GM12878 (cell line): ENCODE data around the gene TAAR2. TPM values are rescaled to one million over a fixed set of nuclear protein-coding genes. Genes with fewer than 3 reads are reported as not detected.

Experiments used
- ATAC-seq: fragments of 200-7000 bp; cut with Tn5 transposase; 3 replicates; pipeline ENCODE4 v1.9.1; 2020; ENCODE audit warnings: mild to moderate bottlenecking, moderate library complexity
- BruUV-seq: library from RNA; stranded (reverse); fragments of 400-500 nt; replicated peaks from 2 replicates; lab custom pipeline; 2021; lab: Mats Ljungman, UMichigan
- CTCF ChIA-PET: fragments of 300-600 bp; sonication (Branson Sonifier 250); formaldehyde crosslinking; extraction: SDS; loops from one replicate; lab custom pipeline; 2021; ENCODE audit warnings: inconsistent platforms; lab: Yijun Ruan, JAX
- POLR2A ChIA-PET: fragments of 350-600 bp; formaldehyde crosslinking; extraction: SDS; loops from one replicate; lab custom pipeline; 2021; ENCODE audit warnings: inconsistent platforms; lab: Charles Lee
- RAD21 ChIA-PET: fragments of 300-600 bp; sonication (Branson Sonifier 250); formaldehyde crosslinking; loops from one replicate; lab custom pipeline; 2023; ENCODE audit warnings: antibody characterized with exemption; ENCODE audit not compliant: unreplicated experiment; lab: Charles Lee
- SMC1A ChIA-PET: fragments of 300-600 bp; sonication (Branson Sonifier 250); formaldehyde crosslinking; loops from one replicate; lab custom pipeline; 2023; ENCODE audit not compliant: unreplicated experiment, uncharacterized antibody; lab: Charles Lee
- DNase-seq: peaks from one replicate; pipeline ENCODE4 v3.0.0-alpha.2; 2011; ENCODE audit warnings: low read depth, low spot score
- FAIRE-seq: peaks from 3 replicates; lab custom pipeline; 2011; peaks lifted over from hg19 to GRCh38; lab: Jason Lieb, UNC
- H2AFZ ChIP-seq: 2 replicates; pipeline ENCODE4 v1.6.0; 2011; ENCODE audit warnings: low read depth, low read length, control low read depth; ENCODE audit not compliant: control insufficient read depth
- H3K27ac ChIP-seq: 2 replicates; pipeline ENCODE4 v1.5.1; 2011; ENCODE audit warnings: control low read depth; ENCODE audit not compliant: control insufficient read depth, insufficient read depth
- H3K27me3 ChIP-seq, 2 experiments: replicated peaks in 1 of 2; 2 replicates each; pipeline versions ENCODE4 v1.6.0 to v1.6.1; 2011; ENCODE audit warnings: low read length in 1 of 2; ENCODE audit not compliant: control insufficient read depth in 2 of 2, insufficient read depth in 2 of 2
- H3K36me3 ChIP-seq, 2 experiments: 2 replicates each; pipeline ENCODE4 v1.5.1; 2011; ENCODE audit warnings: low read length in 1 of 2; ENCODE audit not compliant: control insufficient read depth in 2 of 2, insufficient read depth in 2 of 2
- H3K4me1 ChIP-seq: 2 replicates; pipeline ENCODE4 v1.6.1; 2011; ENCODE audit warnings: mild to moderate bottlenecking, low read length, moderate library complexity, mixed read lengths; ENCODE audit not compliant: control insufficient read depth, insufficient read depth
- H3K4me2 ChIP-seq: 2 replicates; pipeline ENCODE4 v1.6.0; 2011; ENCODE audit warnings: control low read depth; ENCODE audit not compliant: control insufficient read depth, insufficient read depth
- H3K4me3 ChIP-seq: fragments of 200-600 bp; sonication (generic); 2 replicates; pipeline ENCODE4 v1.5.1; 2016
- H3K79me2 ChIP-seq: 2 replicates; pipeline ENCODE4 v1.6.0; 2011; ENCODE audit warnings: low read length; ENCODE audit not compliant: control insufficient read depth, insufficient read depth
- H3K9ac ChIP-seq: 2 replicates; pipeline ENCODE4 v1.8.0; 2011; ENCODE audit warnings: low read length, control low read depth, mixed read lengths; ENCODE audit not compliant: control insufficient read depth, insufficient read depth
- H3K9me3 ChIP-seq: replicated peaks from 3 replicates; pipeline ENCODE4 v1.5.1; 2011; ENCODE audit warnings: mild to moderate bottlenecking, low read length; ENCODE audit not compliant: control insufficient read depth, insufficient read depth
- H4K20me1 ChIP-seq: 2 replicates; pipeline ENCODE4 v1.6.0; 2011; ENCODE audit not compliant: control insufficient read depth, insufficient read depth
- ATF3 ChIP-seq: IDR thresholded peaks from 2 replicates; pipeline ENCODE4 v1.6.1; 2011; ENCODE audit warnings: low read depth, mild to moderate bottlenecking, low read length, moderate library complexity, borderline replicate concordance; ENCODE audit errors: extremely low read depth
- BCL11A ChIP-seq: IDR thresholded peaks from 2 replicates; pipeline ENCODE4 v1.6.1; 2011; ENCODE audit warnings: low read depth, low read length
- EP300 ChIP-seq, 2 experiments: fragments of 150-350 bp in 1 of 2; IDR thresholded peaks; 2 replicates each; pipeline ENCODE4 v1.6.1; 2011 to 2012; ENCODE audit warnings: low read depth in 2 of 2, low read length in 2 of 2, borderline replicate concordance in 1 of 2, improper control_type of control experiment in 1 of 2, inconsistent platforms in 1 of 2; ENCODE audit not compliant: control insufficient read depth in 1 of 2
- GABPA ChIP-seq: IDR thresholded peaks from 2 replicates; pipeline ENCODE4 v1.6.1; 2014; ENCODE audit warnings: antibody characterized with exemption, low read depth, mild to moderate bottlenecking, inconsistent platforms
- MXI1 ChIP-seq: fragments of 150-350 bp; IDR thresholded peaks from 2 replicates; pipeline ENCODE4 v1.6.1; 2011; ENCODE audit warnings: low read depth, mild to moderate bottlenecking, inconsistent platforms, low read length, improper control_type of control experiment
- NFYA ChIP-seq: IDR thresholded peaks from 2 replicates; pipeline ENCODE4 v1.6.1; 2011; ENCODE audit warnings: low read depth, mild to moderate bottlenecking, low read length, improper control_type of control experiment, borderline replicate concordance
- PAX8 ChIP-seq: fragments of 450-650 bp; IDR thresholded peaks from 2 replicates; pipeline ENCODE4 v1.6.1; 2017; ENCODE audit warnings: mild to moderate bottlenecking, moderate library complexity
- RELA ChIP-seq: fragments of 450-650 bp; IDR thresholded peaks from 2 replicates; pipeline ENCODE4 v1.8.0; 2014; ENCODE audit warnings: borderline replicate concordance; ENCODE audit not compliant: partially characterized antibody
- SMAD5 ChIP-seq: IDR thresholded peaks from 2 replicates; pipeline ENCODE4 v1.6.1; 2016; ENCODE audit warnings: antibody characterized with exemption, low read depth
- SREBF1 ChIP-seq: IDR thresholded peaks from 2 replicates; pipeline ENCODE4 v1.6.1; 2012; ENCODE audit warnings: mild to moderate bottlenecking, low read length
- SREBF2 ChIP-seq: IDR thresholded peaks from 2 replicates; pipeline ENCODE4 v1.6.1; 2012; ENCODE audit warnings: mild to moderate bottlenecking, low read length
- SUZ12 ChIP-seq: fragments of 200-600 bp; sonication (generic); IDR thresholded peaks from one replicate; pipeline ENCODE4 v1.6.1; 2018; ENCODE audit warnings: antibody characterized with exemption, mild to moderate bottlenecking; ENCODE audit not compliant: unreplicated experiment
- TCF3 ChIP-seq: IDR thresholded peaks from 2 replicates; pipeline ENCODE4 v1.6.1; 2012; ENCODE audit warnings: low read depth, mild to moderate bottlenecking, low read length, borderline replicate concordance; ENCODE audit not compliant: insufficient read depth
- WGBS: methylation state at CpG from one replicate; pipeline ENCODE4 v1.1.6; 2016; ENCODE audit warnings: low lambda C conversion rate; ENCODE audit not compliant: insufficient replicate concordance, insufficient coverage; ENCODE audit errors: missing lambda C conversion rate; 5-methylcytosine and 5-hydroxymethylcytosine counted together
- in situ Hi-C: fragments of 300-500 bp; cut with MboI; formaldehyde crosslinking; loops from 9 replicates; pipeline ENCODE4 v1.14.3; 2018; ENCODE audit warnings: mixed read lengths
- intact Hi-C: fragments of 100-400 bp; cut with micrococcal nuclease; formaldehyde crosslinking; loops from one replicate; pipeline ENCODE4 v1.14.2; 2022; ENCODE audit not compliant: unreplicated experiment
- polyA plus RNA-seq, 11 experiments: library from polyadenylated mRNA; depleted of rRNA in 4 of 11; unstranded in 6 of 11; stranded (reverse) in 5 of 11; fragments of >200 nt; fragmentation: Nextera tagmentation in 4 of 11; fragmentation: Illumina TruSeq in 1 of 11; extraction: Ambion mirVana in 4 of 11; extraction: Trizol in 1 of 11; gene quantifications; 1 replicate in 1 of 11; 2 replicates in 10 of 11; pipeline versions ENCODE4 v1.2.1 to v1.2.3, GENCODE V29; 2011 to 2016; ENCODE audit warnings: inconsistent platforms in 2 of 11, missing spikeins in 2 of 11, low read depth in 1 of 11
- total RNA-seq, 4 experiments: library from RNA; depleted of rRNA in 3 of 4; stranded (reverse); fragments of >200 nt in 3 of 4; fragmentation: Illumina TruSeq in 1 of 4; extraction: Trizol in 1 of 4; gene quantifications; 2 replicates each; pipeline versions ENCODE4 v1.2.1 to v1.2.3, GENCODE V29; 2013 to 2021
- TF ChIP-seq, protein P1 (sequence below), 3 experiments: IDR thresholded peaks in 2 of 3; conservative IDR thresholded peaks in 1 of 3; 2 replicates each; pipeline ENCODE4 v1.5.1; 2011; ENCODE audit warnings: low read depth in 3 of 3, low read length in 3 of 3, mild to moderate bottlenecking in 3 of 3, control low read depth in 2 of 3, moderate library complexity in 2 of 3, inconsistent platforms in 1 of 3, mixed read lengths in 1 of 3; ENCODE audit not compliant: control insufficient read depth in 2 of 3, insufficient read depth in 1 of 3; ENCODE audit errors: extremely low read depth in 1 of 3

Gene TAAR2
- total and polyA plus RNA-seq, 10 of the 15 experiments (the other 5 are each of a cell fraction or from before 2014, with no cell fraction given), result not detected

DNA sequence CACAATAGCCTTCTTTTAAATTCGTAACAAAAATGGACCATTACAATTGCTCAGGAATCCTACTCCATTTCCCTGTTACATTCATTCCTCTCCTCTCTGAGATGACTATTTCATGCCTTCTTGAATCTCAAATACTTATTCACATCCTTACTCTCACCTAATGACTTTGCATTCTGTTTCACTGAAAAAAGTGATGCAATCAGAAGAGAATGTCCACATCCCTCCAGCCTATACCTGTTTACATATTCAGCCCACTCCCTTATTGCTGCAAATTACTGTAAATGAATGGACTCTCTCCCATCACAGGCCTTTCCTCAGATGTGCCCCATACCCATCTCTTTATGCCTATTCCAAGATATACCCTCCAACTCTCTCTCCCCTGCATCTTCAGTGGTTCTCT, 26.4 kb upstream of the TAAR2 start:
- H3K79me2 ChIP-seq, result no peaks in the 10 kb centered on the region
- H3K27ac ChIP-seq, result no peak overlapping the region
- H3K9ac ChIP-seq, result no peak overlapping the region
- no peaks in the 10 kb centered on the region; the same call in 2 of the 3 replicates for H3K9me3 ChIP-seq
- H2AFZ ChIP-seq, result no peak overlapping the region
- ATAC-seq (no peak), FAIRE-seq (no peak), DNase-seq (no peak)
- ChIA-PET CTCF (no interaction called here), RAD21 (no interaction called here), POLR2A (no interaction called here), SMC1A (no interaction called here)
- intact Hi-C loops (no loop called here), in situ Hi-C loops (no loop called here)
- TF ChIP-seq MXI1 (no peak), NFYA (no peak), SUZ12 (no peak), GABPA (no peak), RELA (no peak)
- H3K4me3 ChIP-seq, result no peak overlapping the region
- no peaks in the 10 kb centered on the region for H3K36me3 ChIP-seq
- no TSS peak for BruUV-seq
- H3K27me3 ChIP-seq, result no peaks in the 10 kb centered on the region; a peak in 1 of 4 replicates
- WGBS, result 23% methylated on average over 1 of the region's 1 CpG
- no peaks in the 10 kb centered on the region for H4K20me1 ChIP-seq
- H3K4me2 ChIP-seq, result no peak overlapping the region
- 0 out of 2 replicates have a peak, but pooled peaks cover 2% of the 10 kb centered on the region for H3K4me1 ChIP-seq

DNA sequence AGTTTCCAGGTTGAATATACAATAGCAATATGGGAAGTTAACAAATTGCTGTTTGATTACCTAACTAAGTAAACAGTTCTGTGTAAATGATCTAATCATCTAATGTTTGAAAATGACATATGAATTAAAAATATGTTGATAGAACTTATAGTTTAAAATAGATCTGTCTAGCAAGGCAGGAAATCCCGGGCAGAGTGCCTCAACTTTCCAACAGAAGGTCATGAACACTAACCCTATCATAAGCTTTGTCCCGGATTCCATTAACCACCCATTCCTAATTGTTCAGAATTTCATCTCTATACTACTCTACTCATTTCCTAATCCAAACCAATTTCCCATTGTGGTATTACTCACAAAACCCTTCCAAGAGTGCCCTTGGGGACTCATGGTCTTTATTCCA, 24.8 kb upstream of the TAAR2 start:
- CTCF ChIA-PET, result interaction anchor here (3.2 kb wide), 1 partner anchor 369 kb away, joined by 9 read pairs; no protein-coding TSS in a partner anchor
- intact Hi-C loops, result loop anchor here (5.0 kb wide), 1 partner anchor 122 kb away; no protein-coding TSS in a partner anchor
- in situ Hi-C loops, result no loop called here
- Histone ChIP-seq H3K36me3 (no peaks in the 10 kb centered on the region), H3K4me3 (no peak overlapping the region), H4K20me1 (no peaks in the 10 kb centered on the region), H3K9ac (no peak overlapping the region), H2AFZ (no peak overlapping the region), H3K27ac (no peak overlapping the region), H3K9me3 (no peaks in the 10 kb centered on the region; the same call in 2 of the 3 replicates), H3K4me2 (no peak overlapping the region), H3K4me1 (0 out of 2 replicates have a peak, but pooled peaks cover 2% of the 10 kb centered on the region), H3K27me3 (no peaks in the 10 kb centered on the region), H3K79me2 (no peaks in the 10 kb centered on the region)
- SMC1A ChIA-PET, result interaction anchor here (0.9 kb wide), 1 partner anchor 15 kb away, joined by 4 read pairs; no protein-coding TSS in a partner anchor
- POLR2A ChIA-PET, result no interaction called here
- ATAC-seq (no peak), FAIRE-seq (no peak), DNase-seq (no peak)
- no peak for TF ChIP-seq EP300 (IDR thresholded peaks at IDR 0.05; ENCODE audit: borderline replicate concordance in 1 of 2, control insufficient read depth in 1 of 2, low read depth in 2 of 2, low read length in 2 of 2)
- TF ChIP-seq SMAD5, result no peak
- TF ChIP-seq, protein P1, sequence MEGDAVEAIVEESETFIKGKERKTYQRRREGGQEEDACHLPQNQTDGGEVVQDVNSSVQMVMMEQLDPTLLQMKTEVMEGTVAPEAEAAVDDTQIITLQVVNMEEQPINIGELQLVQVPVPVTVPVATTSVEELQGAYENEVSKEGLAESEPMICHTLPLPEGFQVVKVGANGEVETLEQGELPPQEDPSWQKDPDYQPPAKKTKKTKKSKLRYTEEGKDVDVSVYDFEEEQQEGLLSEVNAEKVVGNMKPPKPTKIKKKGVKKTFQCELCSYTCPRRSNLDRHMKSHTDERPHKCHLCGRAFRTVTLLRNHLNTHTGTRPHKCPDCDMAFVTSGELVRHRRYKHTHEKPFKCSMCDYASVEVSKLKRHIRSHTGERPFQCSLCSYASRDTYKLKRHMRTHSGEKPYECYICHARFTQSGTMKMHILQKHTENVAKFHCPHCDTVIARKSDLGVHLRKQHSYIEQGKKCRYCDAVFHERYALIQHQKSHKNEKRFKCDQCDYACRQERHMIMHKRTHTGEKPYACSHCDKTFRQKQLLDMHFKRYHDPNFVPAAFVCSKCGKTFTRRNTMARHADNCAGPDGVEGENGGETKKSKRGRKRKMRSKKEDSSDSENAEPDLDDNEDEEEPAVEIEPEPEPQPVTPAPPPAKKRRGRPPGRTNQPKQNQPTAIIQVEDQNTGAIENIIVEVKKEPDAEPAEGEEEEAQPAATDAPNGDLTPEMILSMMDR (IDR thresholded peaks at IDR 0.05 in 2 of 3, conservative IDR thresholded peaks at IDR 0.05 in 1 of 3; ENCODE audit: control insufficient read depth in 2 of 3, extremely low read depth in 1 of 3, insufficient read depth in 1 of 3, low read depth in 3 of 3, low read length in 3 of 3), result no peak
- no peak for TF ChIP-seq ATF3
- TF ChIP-seq SREBF1, result no peak
- no peak for TF ChIP-seq TCF3
- TF ChIP-seq PAX8, result no peak
- TF ChIP-seq BCL11A, result no peak
- no peak for TF ChIP-seq SREBF2
- BruUV-seq, result no TSS peak
- 47% methylated on average over 2 of the region's 2 CpGs for WGBS
- RAD21 ChIA-PET, result no interaction called here
